UCSD-AML1 (cell line): ENCODE results near the gene GTF2A1L.
"Not testable (repeated sequence)": the region's sequence is repeated elsewhere in the genome, so short reads cannot be mapped to it uniquely, and the experiment has no call there.

Experiments
- DNase-seq: peaks from one replicate; lab custom pipeline; 2025; ENCODE audit not compliant: unreplicated experiment; lab: John Stamatoyannopoulos, UW

The GTF2A1L gene

DNA sequence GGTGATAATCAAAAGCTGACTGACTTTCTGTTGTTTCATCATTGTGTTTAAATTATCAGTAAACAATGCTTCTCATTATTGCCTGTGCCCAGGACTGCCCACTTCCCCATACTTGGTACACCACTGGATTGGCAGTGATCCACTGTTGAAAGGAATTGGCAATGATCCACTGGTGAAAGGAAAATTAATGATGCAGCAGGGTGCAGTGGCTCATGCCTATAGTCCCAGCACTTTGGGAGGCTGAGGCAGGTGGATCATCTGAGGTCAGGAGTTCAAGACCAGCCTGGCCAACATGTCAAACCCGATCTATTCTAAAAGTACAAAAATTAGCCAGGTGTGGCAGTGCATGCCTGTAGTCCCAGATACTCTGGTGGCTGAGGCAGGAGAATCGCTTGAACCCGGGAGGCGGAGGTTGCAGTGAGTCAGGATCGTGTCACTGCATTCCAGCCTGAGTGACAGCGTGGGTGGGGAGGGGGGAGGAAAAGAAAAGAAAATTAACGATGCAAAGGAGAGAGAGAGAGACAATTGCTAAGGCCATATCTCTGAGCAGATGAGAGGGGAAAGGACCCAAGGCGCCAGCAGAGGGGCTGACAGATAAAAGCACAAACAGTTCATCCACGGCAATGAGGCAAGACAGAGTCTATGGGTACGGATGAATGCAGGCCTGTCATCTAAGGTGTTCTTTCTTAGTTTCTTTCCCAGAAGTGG lies 10.2 kb upstream of the GTF2A1L start:
- no peak for DNase-seq

- no peak for DNase-seq
Measured at GRCh38 chr2:48613211-48613610, 4.4 kb upstream of the GTF2A1L start.

DNA sequence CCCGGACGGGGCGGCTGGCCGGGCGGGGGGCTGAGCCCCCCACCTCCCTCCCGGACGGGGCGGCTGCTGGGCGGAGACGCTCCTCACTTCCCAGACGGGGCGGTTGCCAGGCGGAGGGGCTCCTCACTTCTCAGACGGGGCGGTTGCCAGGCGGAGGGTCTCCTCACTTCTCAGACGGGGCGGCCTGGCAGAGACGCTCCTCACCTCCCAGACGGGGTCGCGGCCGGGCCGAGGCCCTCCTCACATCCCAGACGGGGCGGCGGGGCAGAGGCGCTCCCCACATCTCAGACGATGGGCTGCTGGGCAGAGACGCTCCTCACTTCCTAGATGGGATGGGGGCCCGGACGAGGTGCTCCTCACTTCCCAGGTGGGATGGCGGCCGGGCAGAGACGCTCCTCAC lies 3.1 kb upstream of the GTF2A1L start:
- DNase-seq = not testable (repeated sequence)

DNA sequence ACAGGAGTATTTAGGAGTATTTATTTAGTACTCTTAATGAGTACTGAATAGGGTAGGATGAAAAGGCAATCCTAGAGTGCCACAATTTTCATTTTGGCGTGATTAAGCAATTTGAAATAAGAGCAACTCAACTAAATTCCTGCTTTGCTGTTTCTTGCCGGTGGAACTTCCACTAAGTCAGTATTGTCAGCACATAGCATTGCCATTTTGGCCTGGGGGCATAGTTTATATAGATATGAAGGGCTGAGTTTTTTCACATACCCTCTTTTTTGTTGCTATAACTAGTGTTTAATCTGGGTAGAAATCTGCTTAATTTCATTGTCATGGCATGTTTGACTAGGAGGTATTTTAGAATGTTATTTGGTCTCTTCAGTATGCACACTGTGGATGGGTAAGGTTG lies 1.9 kb downstream of the GTF2A1L start:
- DNase-seq = no peak

DNA sequence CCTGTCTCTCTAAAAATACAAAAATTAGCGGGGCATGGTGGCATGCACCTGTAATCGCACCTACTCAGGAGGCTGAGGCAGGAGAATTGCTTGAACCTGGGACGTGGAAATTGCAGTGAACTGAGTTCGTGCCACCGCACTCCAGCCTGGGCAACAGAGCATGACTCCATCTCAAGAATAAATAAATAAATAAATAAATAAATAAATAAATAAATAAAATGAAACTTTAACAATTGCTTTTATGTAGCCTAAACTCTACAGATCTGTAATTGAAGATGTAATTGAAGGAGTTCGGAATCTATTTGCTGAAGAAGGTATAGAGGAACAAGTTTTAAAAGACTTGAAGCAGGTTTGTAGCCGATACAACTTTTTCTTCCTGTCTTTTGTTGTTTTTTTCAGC lies 2.9 kb downstream of the GTF2A1L start:
- no peak for DNase-seq

DNA sequence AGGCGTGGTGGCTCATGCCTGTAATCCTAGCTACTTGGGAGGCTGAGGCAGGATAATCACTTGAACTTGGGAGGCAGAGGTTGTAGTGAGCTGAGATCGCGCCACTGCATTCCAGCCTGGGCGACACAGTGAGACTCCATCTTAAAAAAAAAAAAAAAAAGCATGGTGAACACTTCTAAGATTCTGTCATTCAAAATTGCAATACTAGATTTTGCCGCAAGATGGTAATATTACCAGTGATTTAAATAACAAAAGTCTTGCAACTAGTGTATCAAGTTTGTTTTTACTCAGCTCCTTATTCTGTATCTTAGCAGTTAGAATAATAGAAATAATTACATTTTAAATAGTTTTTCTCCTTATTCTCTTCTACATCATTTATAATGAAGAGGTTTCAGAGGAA lies 5.0 kb downstream of the GTF2A1L start:
- DNase-seq = not testable (repeated sequence)

GRCh38 chr2:48624696-48625095 lies 7.0 kb downstream of the GTF2A1L start:
- no peak for DNase-seq

GRCh38 chr2:48626047-48626446 lies 8.4 kb downstream of the GTF2A1L start:
- DNase-seq = no peak

GRCh38 chr2:48633143-48633542 lies 15.5 kb downstream of the GTF2A1L start:
- DNase-seq = no peak

- DNase-seq = no peak
Measured at GRCh38 chr2:48635786-48636185, 18.1 kb downstream of the GTF2A1L start.

DNA sequence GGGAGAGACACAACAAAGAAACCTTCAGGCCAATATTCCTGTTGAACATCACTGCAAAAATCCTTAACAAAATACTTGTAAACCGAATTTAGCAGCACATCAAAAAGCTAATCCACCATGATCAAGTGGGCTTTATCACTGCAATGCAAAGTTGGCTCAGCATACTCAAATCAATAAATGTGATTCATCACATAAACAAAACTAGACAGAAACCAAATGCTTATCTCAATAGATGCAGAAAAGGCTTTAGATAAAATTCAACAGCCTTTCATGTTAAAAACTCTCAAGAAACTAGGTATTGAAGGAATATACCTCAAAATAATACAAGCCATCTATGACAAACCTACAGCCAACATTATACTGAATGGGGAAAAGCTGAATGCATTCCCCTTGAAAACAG lies 20.6 kb downstream of the GTF2A1L start:
- no peak for DNase-seq

DNA sequence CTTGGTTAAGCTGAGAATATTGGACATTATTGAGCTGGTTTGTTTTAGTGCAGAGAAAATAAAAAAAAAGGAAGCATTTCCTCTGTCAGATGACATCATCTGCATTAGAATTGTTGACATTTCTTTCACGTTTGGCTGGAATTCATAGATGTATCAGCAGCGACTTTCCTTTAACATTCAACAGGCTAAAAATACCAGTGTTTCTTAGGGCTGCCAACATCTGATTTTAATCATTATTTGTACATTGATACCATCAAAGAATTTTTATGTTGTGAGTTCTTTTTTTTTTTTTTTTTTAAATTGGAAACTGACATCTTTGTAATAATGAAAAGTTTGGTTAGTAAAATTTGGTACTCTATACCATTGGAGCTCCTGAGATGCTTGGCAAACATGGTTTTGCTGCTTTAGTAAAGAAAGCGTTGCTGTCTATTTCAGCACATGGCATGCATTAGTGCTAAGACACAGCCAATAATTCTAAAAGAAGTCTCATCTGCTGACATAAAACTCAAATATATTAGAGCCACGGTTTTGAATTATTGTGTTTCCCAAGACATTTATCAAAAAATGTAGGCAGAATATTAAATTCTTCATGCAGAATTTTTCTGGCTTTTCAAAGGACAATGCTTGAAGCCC lies 33.6 kb downstream of the GTF2A1L start:
- DNase-seq = no peak

DNA sequence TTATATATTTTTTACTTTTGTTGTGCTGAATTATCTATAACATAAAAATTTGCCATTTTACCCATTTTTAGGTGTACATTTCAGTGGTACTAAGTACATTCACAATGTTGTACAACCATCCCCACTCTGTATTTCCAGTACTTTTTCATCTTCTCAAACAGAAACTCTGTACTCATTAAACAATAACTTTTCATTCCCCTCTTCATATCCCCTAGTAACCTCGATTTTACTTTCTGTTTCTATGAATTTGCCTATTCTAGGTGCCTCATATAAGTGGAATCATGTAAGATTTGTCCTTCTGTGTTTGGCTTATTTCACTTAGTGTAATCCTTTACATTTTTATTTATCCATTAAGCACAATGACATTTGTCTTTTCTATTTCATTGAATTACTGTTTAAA lies 51.3 kb downstream of the GTF2A1L start:
- DNase-seq = no peak

DNA sequence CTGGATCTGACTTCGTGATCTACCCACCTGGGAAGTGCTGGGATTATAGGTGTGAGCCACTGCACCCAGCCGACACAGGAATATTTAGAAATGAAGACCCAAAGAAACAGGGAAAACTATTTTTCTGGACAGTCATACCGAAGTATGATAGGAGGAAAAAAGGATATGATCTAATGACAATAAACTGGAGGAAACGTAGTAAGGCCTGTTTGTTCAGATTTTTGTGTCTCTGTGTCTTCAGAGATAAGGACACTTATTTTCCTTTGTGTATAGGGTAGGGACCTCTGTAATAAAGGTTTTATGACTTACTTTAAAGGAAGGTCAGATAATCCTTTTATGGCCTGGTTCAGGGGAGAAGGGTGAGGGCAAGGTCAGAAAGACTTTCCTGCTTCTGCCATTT lies 55.9 kb downstream of the GTF2A1L start:
- no peak for DNase-seq

DNA sequence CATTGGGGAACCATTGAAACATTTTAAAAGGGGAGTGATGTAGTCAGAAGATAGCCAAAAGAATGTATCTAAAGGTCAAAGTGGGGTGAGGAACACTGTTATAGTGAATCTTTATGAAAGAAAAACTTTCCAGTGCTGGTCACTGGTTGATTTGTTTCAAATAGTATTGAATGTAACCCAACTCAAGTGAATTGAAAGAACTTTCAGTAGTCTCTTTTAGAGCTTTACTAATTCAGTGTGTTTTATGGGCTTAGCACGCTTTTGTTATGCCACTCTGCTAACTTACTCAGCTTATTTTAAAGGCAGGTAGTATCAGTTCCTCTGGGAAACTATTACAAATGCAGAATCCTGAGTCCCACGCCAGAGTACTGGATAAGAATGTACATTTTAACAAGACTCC lies 57.3 kb downstream of the GTF2A1L start:
- DNase-seq = no peak

DNA sequence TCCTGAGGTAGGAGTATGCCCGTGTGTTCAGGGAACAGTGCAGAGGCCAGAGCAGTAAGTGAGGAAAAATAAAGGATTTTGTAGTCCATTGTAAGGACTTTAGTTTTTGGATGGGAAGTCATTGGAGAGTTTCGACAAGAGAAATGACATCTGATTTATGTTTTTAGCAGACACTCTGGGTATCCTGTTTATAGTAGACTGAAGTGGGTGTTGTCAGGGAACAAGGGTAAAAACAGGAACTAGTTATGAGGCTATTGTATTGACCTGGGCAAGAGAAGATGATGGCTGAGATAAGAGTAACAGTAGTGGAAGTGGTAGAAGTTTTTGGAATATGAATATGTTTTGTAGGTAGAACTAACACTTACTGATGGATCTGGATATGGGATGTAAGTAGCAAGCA lies 59.8 kb downstream of the GTF2A1L start:
- no peak for DNase-seq

DNA sequence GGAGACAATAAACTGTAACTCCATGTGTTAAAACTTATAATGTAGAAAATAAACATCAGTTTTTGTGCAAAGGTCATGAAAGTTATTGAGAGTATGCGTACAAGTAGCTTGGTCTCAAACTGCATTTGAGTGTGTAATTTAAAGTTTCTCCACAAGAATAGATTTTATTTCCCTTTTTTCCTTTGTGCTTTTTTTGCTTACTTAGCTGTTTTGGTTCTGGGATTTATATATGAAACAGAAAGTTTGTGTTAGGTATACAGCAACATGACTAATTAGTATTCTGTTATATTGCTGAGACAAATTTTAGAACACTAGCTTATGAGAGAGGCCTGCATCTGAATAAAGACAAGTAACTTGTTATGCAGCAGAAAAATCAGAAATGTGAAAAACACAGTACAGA lies 67.5 kb downstream of the GTF2A1L start:
- no peak for DNase-seq

- no peak for DNase-seq
Measured at GRCh38 chr2:48691935-48692691, 74.5 kb downstream of the GTF2A1L start.

DNA sequence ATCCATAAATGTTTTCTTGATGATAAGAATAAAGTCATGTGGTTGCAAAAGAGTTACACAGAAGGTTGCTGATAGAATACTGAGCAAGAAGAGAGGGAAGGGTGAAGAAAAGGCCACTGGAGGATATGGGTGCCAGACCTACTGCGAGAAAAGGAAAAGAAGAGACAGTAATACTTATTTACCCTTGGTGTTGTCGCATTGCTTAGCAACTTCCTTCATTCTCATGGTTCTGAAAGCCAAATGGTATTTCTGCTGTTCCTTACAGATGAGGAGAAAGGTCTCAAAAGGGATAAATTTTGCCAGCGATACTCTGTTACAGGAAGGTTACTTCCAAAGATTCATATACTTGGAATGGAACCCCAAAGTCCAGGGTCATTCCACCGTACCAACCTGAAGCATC lies 75.4 kb downstream of the GTF2A1L start:
- no peak for DNase-seq

DNA sequence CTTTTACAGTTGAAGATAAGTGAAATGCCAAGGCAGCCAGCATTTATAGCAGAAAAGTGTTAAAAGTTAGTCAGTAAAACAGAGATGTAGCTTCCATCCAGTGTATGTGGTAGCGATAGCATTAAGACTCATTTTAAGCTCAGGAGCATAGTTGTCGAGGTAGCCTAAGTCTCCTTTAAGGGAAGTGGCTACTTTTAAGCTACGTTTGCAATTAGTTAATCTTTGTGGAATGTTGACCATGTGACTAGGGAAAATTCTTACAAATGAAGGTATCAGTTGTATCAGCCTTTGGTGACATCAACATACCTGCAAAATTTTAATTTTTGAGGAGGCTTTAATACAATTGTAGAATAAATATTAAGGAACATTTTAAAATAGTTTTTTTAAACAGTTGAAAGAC lies 76.0 kb downstream of the GTF2A1L start:
- DNase-seq = no peak

- DNase-seq = no peak
Measured at GRCh38 chr2:48694149-48694548, 76.5 kb downstream of the GTF2A1L start.

DNA sequence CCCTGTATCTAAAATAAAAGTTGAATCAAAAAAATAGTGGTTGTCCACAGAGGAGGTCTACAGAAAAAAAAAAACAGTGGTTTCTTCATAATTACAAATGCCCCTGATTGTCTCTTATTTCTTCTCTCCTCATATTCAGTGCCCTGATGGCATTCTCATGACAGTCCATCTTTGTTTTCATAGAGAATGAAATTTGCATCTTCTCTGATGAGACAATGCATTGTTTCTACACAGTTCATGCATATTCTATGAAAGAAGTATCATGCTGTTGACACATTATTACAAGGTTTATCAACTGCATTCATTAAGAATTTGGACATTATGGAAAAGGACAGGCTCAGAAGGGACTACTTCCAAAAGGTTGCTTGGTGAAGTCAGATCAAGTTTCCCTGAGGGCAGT lies 78.3 kb downstream of the GTF2A1L start:
- no peak for DNase-seq
